ENCODE data around the gene KDM2B. TPM values are rescaled to one million over a fixed set of nuclear protein-coding genes. Genes with fewer than 3 reads are reported as not detected.
A peak's percentile ranks its signal among the peaks of the same experiment; 100 is the strongest.

Gene KDM2B
- total RNA-seq, 3 donors from 2014 or later: 12.3 to 26.8 (median 16.7) TPM

GRCh38 chr12:121576851-121577391 is 3.9 kb downstream of the KDM2B start:
- intact Hi-C loops (cut with DNase I; ENCODE audit: low total_unique reads): no loop called here
- DNase-seq (ENCODE audit: low spot score in 2 of 2): no peak
- Histone ChIP-seq H3K4me3 (peak overlapping the region in 1 of 3 donors; percentile 19), H3K9me3 (no peaks in the 10 kb centered on the region), H3K4me1 (peaks cover 0 to 2% of the 10 kb centered on the region in 2 donors), H3K27ac (peak overlapping the region; percentile 84 to 93), H3K36me3 (no peaks in the 10 kb centered on the region), H3K27me3 (no peaks in the 10 kb centered on the region)
- no peak for TF ChIP-seq CTCF (IDR thresholded peaks at IDR 0.05)
- no peak for TF ChIP-seq POLR2A (IDR thresholded peaks at IDR 0.05)
- TF ChIP-seq POLR2AphosphoS5 (IDR thresholded peaks at IDR 0.05): no peak

GRCh38 chr12:121575952-121576625 is 4.7 kb downstream of the KDM2B start:
- no peaks in the 10 kb centered on the region for H3K36me3 ChIP-seq
- peaks cover 0 to 2% of the 10 kb centered on the region in 2 donors for H3K4me1 ChIP-seq
- intact Hi-C loops (cut with DNase I; ENCODE audit: low total_unique reads): no loop called here
- TF ChIP-seq POLR2A (IDR thresholded peaks at IDR 0.05) (no peak), POLR2AphosphoS5 (IDR thresholded peaks at IDR 0.05) (no peak), CTCF (IDR thresholded peaks at IDR 0.05) (no peak)
- peak overlapping the region in 1 of 3 donors; percentile 11 for H3K4me3 ChIP-seq
- H3K27me3 ChIP-seq: no peaks in the 10 kb centered on the region
- H3K9me3 ChIP-seq: no peaks in the 10 kb centered on the region
- DNase-seq (ENCODE audit: low spot score in 2 of 2): peak in 1 of 2 donors; percentile 67
- peak overlapping the region; percentile 84 to 93 for H3K27ac ChIP-seq

GRCh38 chr12:121575051-121575450 is 5.8 kb downstream of the KDM2B start:
- intact Hi-C loops (cut with DNase I; ENCODE audit: low total_unique reads): no loop called here
- peaks cover 0 to 2% of the 10 kb centered on the region in 2 donors for H3K4me1 ChIP-seq
- H3K36me3 ChIP-seq: no peaks in the 10 kb centered on the region
- no peak overlapping the region for H3K27ac ChIP-seq
- DNase-seq (ENCODE audit: low spot score in 2 of 2): no peak
- H3K9me3 ChIP-seq: no peaks in the 10 kb centered on the region
- H3K4me3 ChIP-seq: no peak overlapping the region
- H3K27me3 ChIP-seq: no peaks in the 10 kb centered on the region
- TF ChIP-seq POLR2A (IDR thresholded peaks at IDR 0.05) (no peak), POLR2AphosphoS5 (IDR thresholded peaks at IDR 0.05) (no peak), CTCF (IDR thresholded peaks at IDR 0.05) (no peak)

GRCh38 chr12:121574025-121574424 is 6.8 kb downstream of the KDM2B start:
- H3K27me3 ChIP-seq: no peaks in the 10 kb centered on the region
- intact Hi-C loops (cut with DNase I; ENCODE audit: low total_unique reads): no loop called here
- H3K4me1 ChIP-seq: peaks cover 0 to 2% of the 10 kb centered on the region in 2 donors
- H3K36me3 ChIP-seq: no peaks in the 10 kb centered on the region
- H3K4me3 ChIP-seq: no peak overlapping the region
- no peak for DNase-seq (ENCODE audit: low spot score in 2 of 2)
- no peaks in the 10 kb centered on the region for H3K9me3 ChIP-seq
- no peak for TF ChIP-seq CTCF (IDR thresholded peaks at IDR 0.05)
- no peak for TF ChIP-seq POLR2AphosphoS5 (IDR thresholded peaks at IDR 0.05)
- no peak for TF ChIP-seq POLR2A (IDR thresholded peaks at IDR 0.05)
- H3K27ac ChIP-seq: no peak overlapping the region

- H3K27me3 ChIP-seq: no peaks in the 10 kb centered on the region
- no peaks in the 10 kb centered on the region for H3K9me3 ChIP-seq
- H3K27ac ChIP-seq: peak overlapping the region; percentile 11 to 63
- peaks cover 0 to 2% of the 10 kb centered on the region in 2 donors for H3K4me1 ChIP-seq
- H3K4me3 ChIP-seq: no peak overlapping the region
- intact Hi-C loops (cut with DNase I; ENCODE audit: low total_unique reads): no loop called here
- DNase-seq (ENCODE audit: low spot score in 2 of 2): no peak
- TF ChIP-seq POLR2AphosphoS5 (IDR thresholded peaks at IDR 0.05) (no peak), CTCF (IDR thresholded peaks at IDR 0.05) (no peak), POLR2A (IDR thresholded peaks at IDR 0.05) (no peak)
- no peaks in the 10 kb centered on the region for H3K36me3 ChIP-seq
Measured at GRCh38 chr12:121571920-121572319, 8.9 kb downstream of the KDM2B start.

Measured in breast epithelium (tissue), 4 donors.